Kidney epithelial cell (primary cell): ENCODE results near the gene NUP62CL. TPM values are rescaled to one million over a fixed set of nuclear protein-coding genes. Genes with fewer than 3 reads are reported as not detected.

ENCODE experiments used
- DNase-seq: peaks from one replicate; pipeline ENCODE4 v3.0.0-alpha.2; 2010; ENCODE audit warnings: low read depth
- H3K27me3 ChIP-seq: 2 replicates; pipeline ENCODE4 v1.6.0; 2011; ENCODE audit warnings: low read length; ENCODE audit not compliant: control insufficient read depth, insufficient read depth
- H3K36me3 ChIP-seq: 2 replicates; pipeline ENCODE4 v1.5.1; 2011; ENCODE audit warnings: low read length; ENCODE audit not compliant: control insufficient read depth, insufficient read depth
- H3K4me3 ChIP-seq: 2 replicates; pipeline ENCODE4 v1.5.1; 2011; ENCODE audit warnings: low read depth, mild to moderate bottlenecking, control low read depth, low read length
- CTCF ChIP-seq: IDR thresholded peaks from 2 replicates; pipeline ENCODE4 v1.5.1; 2011; ENCODE audit warnings: mild to moderate bottlenecking, moderate library complexity, low read length, control low read depth, inconsistent platforms; ENCODE audit not compliant: insufficient read depth, poor library complexity, severe bottlenecking
- total RNA-seq: library from RNA; depleted of rRNA; stranded (reverse); fragments of >200 nt; gene quantifications from 2 replicates; pipeline ENCODE4 v1.2.3, GENCODE V29; 2015

The NUP62CL gene
- total RNA-seq, 1 donor from 2014 or later = 1.6 TPM

GRCh38 chrX:107154787-107155620, 51.2 kb downstream of the NUP62CL start:
- DNase-seq = peak; percentile 14
- Histone ChIP-seq H3K4me3 (no peak overlapping the region), H3K36me3 (no peaks in the 10 kb centered on the region), H3K27me3 (no peaks in the 10 kb centered on the region)
- no peak for TF ChIP-seq CTCF

- DNase-seq = no peak
- no peaks in the 10 kb centered on the region for H3K36me3 ChIP-seq
- H3K4me3 ChIP-seq = no peak overlapping the region
- no peaks in the 10 kb centered on the region for H3K27me3 ChIP-seq
- TF ChIP-seq CTCF = no peak
Measured at GRCh38 chrX:107153005-107153404, 53.2 kb downstream of the NUP62CL start.

- H3K4me3 ChIP-seq = no peak overlapping the region
- no peak for TF ChIP-seq CTCF
- no peaks in the 10 kb centered on the region for H3K27me3 ChIP-seq
- DNase-seq = peak; percentile 1
- H3K36me3 ChIP-seq = no peaks in the 10 kb centered on the region
Measured at GRCh38 chrX:107146670-107147069, 59.6 kb downstream of the NUP62CL start.

GRCh38 chrX:107135965-107136307, 70.3 kb downstream of the NUP62CL start:
- no peak overlapping the region for H3K4me3 ChIP-seq
- no peaks in the 10 kb centered on the region for H3K27me3 ChIP-seq
- TF ChIP-seq CTCF = no peak
- H3K36me3 ChIP-seq = no peaks in the 10 kb centered on the region
- no peak for DNase-seq

- H3K36me3 ChIP-seq = no peaks in the 10 kb centered on the region
- TF ChIP-seq CTCF = no peak
- no peak for DNase-seq
- H3K4me3 ChIP-seq = no peak overlapping the region
- no peaks in the 10 kb centered on the region for H3K27me3 ChIP-seq
Measured at GRCh38 chrX:107135049-107135964, 70.9 kb downstream of the NUP62CL start.
